Limb (tissue), 2 donors: ENCODE measurements around the gene USP54.
A peak's percentile ranks its signal among the peaks of the same experiment; 100 is the strongest.

Experiments
- DNase-seq, 2 donors: peaks; one replicate each; pipeline ENCODE4 v3.0.0-alpha.2; 2016; ENCODE audit errors: extremely low spot score in 2 of 2

USP54 gene

GRCh38 chr10:73537288-73537687, 53.9 kb downstream of the USP54 start:
- no peak for DNase-seq

- DNase-seq, result no peak
Measured at GRCh38 chr10:73534857-73535256, 56.3 kb downstream of the USP54 start.

GRCh38 chr10:73529089-73529832, 61.9 kb downstream of the USP54 start:
- DNase-seq, result peak; percentile 48 to 91

- no peak for DNase-seq
Measured at GRCh38 chr10:73522263-73522662, 68.9 kb downstream of the USP54 start.

GRCh38 chr10:73519336-73519735, 71.8 kb downstream of the USP54 start:
- DNase-seq, result no peak

- no peak for DNase-seq
Measured at GRCh38 chr10:73517166-73517888, 73.8 kb downstream of the USP54 start.

GRCh38 chr10:73512207-73512743, 78.9 kb downstream of the USP54 start:
- DNase-seq, result no peak

- DNase-seq, result no peak
Measured at GRCh38 chr10:73509695-73510094, 81.4 kb downstream of the USP54 start.

- DNase-seq, result no peak
Measured at GRCh38 chr10:73506491-73506890, 84.7 kb downstream of the USP54 start.

GRCh38 chr10:73506074-73506473, 85.1 kb downstream of the USP54 start:
- DNase-seq, result no peak

GRCh38 chr10:73503037-73503436, 88.1 kb downstream of the USP54 start:
- DNase-seq, result no peak

- DNase-seq, result no peak
Measured at GRCh38 chr10:73501651-73502050, 89.5 kb downstream of the USP54 start.

- no peak for DNase-seq
Measured at GRCh38 chr10:73497623-73498022, 93.5 kb downstream of the USP54 start.

GRCh38 chr10:73495884-73496674, 95.1 kb downstream of the USP54 start, which contains the start of gene PPP3CB:
TSS of gene PPP3CB (minus strand) at chr10:73496024. CDS start at chr10:73495889, 135 bp downstream.
- DNase-seq, result peak; percentile 95 to 98

- peak in 1 of 2 donors; percentile 53 for DNase-seq
Measured at GRCh38 chr10:73495226-73495883, 95.8 kb downstream of the USP54 start.

- no peak for DNase-seq
Measured at GRCh38 chr10:73494877-73495225, 96.3 kb downstream of the USP54 start.

GRCh38 chr10:73494213-73494612, 96.9 kb downstream of the USP54 start:
- no peak for DNase-seq

- no peak for DNase-seq
Measured at GRCh38 chr10:73493781-73494180, 97.4 kb downstream of the USP54 start.

GRCh38 chr10:73486601-73487000, 104.5 kb downstream of the USP54 start:
- DNase-seq, result no peak

GRCh38 chr10:73485320-73485719, 105.8 kb downstream of the USP54 start:
- no peak for DNase-seq

- no peak for DNase-seq
Measured at GRCh38 chr10:73480158-73480557, 111.0 kb downstream of the USP54 start.
